ENCODE results near the gene TAX1BP3. TPM values are rescaled to one million over a fixed set of nuclear protein-coding genes. Genes with fewer than 3 reads are reported as not detected.

TAX1BP3 gene
- total and polyA plus RNA-seq, 2 experiments from 2014 or later, result 98.7 to 134 TPM

- peaks cover 5% of the 10 kb centered on the region for H4K20me1 ChIP-seq (replicated peaks; ENCODE audit: insufficient read depth)
- Mint-ChIP-seq H3K27me3 (ENCODE audit: insufficient read depth, low read depth, poor library complexity) (no peaks in the 10 kb centered on the region), H3K4me3 (no peak overlapping the region), H3K27ac (no peak overlapping the region), H3K9me3 (no peaks in the 10 kb centered on the region), H3K4me1 (no peaks in the 10 kb centered on the region), H3K36me3 (ENCODE audit: low read depth) (peaks cover 73% of the 10 kb centered on the region)
- H3K4me2 ChIP-seq, result no peak overlapping the region
- DNase-seq (ENCODE audit: low spot score) (no peak), ATAC-seq (no peak)
- no peaks in the 10 kb centered on the region for H3K9me2 ChIP-seq (ENCODE audit: insufficient read depth)
- no peak for TF ChIP-seq STAT1 (IDR thresholded peaks at IDR 0.05; ENCODE audit: unreplicated experiment)
- no peak for TF ChIP-seq JUNB (IDR thresholded peaks at IDR 0.05; ENCODE audit: unreplicated experiment)
- no peak for TF ChIP-seq CTCF (conservative IDR thresholded peaks at IDR 0.05; ENCODE audit: low read depth in 2 of 2)
- TF ChIP-seq, protein P1, sequence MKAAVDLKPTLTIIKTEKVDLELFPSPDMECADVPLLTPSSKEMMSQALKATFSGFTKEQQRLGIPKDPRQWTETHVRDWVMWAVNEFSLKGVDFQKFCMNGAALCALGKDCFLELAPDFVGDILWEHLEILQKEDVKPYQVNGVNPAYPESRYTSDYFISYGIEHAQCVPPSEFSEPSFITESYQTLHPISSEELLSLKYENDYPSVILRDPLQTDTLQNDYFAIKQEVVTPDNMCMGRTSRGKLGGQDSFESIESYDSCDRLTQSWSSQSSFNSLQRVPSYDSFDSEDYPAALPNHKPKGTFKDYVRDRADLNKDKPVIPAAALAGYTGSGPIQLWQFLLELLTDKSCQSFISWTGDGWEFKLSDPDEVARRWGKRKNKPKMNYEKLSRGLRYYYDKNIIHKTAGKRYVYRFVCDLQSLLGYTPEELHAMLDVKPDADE (IDR thresholded peaks at IDR 0.05), result no peak
- TF ChIP-seq ZNF331 (CRISPR knock-in tag; IDR thresholded peaks at IDR 0.05; ENCODE audit: low read depth), result no peak
- TF ChIP-seq CREB1 (CRISPR knock-in tag; IDR thresholded peaks at IDR 0.05; ENCODE audit: low read depth), result no peak
- TF ChIP-seq, protein P2, sequence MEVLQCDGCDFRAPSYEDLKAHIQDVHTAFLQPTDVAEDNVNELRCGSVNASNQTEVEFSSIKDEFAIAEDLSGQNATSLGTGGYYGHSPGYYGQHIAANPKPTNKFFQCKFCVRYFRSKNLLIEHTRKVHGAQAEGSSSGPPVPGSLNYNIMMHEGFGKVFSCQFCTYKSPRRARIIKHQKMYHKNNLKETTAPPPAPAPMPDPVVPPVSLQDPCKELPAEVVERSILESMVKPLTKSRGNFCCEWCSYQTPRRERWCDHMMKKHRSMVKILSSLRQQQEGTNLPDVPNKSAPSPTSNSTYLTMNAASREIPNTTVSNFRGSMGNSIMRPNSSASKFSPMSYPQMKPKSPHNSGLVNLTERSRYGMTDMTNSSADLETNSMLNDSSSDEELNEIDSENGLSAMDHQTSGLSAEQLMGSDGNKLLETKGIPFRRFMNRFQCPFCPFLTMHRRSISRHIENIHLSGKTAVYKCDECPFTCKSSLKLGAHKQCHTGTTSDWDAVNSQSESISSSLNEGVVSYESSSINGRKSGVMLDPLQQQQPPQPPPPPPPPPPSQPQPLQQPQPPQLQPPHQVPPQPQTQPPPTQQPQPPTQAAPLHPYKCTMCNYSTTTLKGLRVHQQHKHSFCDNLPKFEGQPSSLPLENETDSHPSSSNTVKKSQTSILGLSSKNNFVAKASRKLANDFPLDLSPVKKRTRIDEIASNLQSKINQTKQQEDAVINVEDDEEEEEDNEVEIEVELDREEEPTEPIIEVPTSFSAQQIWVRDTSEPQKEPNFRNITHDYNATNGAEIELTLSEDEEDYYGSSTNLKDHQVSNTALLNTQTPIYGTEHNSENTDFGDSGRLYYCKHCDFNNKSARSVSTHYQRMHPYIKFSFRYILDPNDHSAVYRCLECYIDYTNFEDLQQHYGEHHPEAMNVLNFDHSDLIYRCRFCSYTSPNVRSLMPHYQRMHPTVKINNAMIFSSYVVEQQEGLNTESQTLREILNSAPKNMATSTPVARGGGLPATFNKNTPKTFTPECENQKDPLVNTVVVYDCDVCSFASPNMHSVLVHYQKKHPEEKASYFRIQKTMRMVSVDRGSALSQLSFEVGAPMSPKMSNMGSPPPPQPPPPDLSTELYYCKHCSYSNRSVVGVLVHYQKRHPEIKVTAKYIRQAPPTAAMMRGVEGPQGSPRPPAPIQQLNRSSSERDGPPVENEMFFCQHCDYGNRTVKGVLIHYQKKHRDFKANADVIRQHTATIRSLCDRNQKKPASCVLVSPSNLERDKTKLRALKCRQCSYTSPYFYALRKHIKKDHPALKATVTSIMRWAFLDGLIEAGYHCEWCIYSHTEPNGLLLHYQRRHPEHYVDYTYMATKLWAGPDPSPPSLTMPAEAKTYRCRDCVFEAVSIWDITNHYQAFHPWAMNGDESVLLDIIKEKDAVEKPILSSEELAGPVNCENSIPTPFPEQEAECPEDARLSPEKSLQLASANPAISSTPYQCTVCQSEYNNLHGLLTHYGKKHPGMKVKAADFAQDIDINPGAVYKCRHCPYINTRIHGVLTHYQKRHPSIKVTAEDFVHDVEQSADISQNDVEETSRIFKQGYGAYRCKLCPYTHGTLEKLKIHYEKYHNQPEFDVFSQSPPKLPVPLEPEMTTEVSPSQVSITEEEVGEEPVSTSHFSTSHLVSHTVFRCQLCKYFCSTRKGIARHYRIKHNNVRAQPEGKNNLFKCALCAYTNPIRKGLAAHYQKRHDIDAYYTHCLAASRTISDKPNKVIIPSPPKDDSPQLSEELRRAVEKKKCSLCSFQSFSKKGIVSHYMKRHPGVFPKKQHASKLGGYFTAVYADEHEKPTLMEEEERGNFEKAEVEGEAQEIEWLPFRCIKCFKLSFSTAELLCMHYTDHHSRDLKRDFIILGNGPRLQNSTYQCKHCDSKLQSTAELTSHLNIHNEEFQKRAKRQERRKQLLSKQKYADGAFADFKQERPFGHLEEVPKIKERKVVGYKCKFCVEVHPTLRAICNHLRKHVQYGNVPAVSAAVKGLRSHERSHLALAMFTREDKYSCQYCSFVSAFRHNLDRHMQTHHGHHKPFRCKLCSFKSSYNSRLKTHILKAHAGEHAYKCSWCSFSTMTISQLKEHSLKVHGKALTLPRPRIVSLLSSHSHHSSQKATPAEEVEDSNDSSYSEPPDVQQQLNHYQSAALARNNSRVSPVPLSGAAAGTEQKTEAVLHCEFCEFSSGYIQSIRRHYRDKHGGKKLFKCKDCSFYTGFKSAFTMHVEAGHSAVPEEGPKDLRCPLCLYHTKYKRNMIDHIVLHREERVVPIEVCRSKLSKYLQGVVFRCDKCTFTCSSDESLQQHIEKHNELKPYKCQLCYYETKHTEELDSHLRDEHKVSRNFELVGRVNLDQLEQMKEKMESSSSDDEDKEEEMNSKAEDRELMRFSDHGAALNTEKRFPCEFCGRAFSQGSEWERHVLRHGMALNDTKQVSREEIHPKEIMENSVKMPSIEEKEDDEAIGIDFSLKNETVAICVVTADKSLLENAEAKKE (CRISPR knock-in tag; IDR thresholded peaks at IDR 0.05), result no peak
- TF ChIP-seq POLR2AphosphoS5 (IDR thresholded peaks at IDR 0.05; ENCODE audit: low read depth), result no peak
- TF ChIP-seq ZNF114 (CRISPR knock-in tag; IDR thresholded peaks at IDR 0.05), result no peak
- no peak for TF ChIP-seq EZH2phosphoT487 (IDR thresholded peaks at IDR 0.05; ENCODE audit: unreplicated experiment)
- TF ChIP-seq NANOG (IDR thresholded peaks at IDR 0.05; ENCODE audit: borderline replicate concordance), result no peak
- TF ChIP-seq REST (IDR thresholded peaks at IDR 0.05; ENCODE audit: unreplicated experiment), result no peak
- TF ChIP-seq EZH2 (IDR thresholded peaks at IDR 0.05; ENCODE audit: low read depth, unreplicated experiment), result no peak
- no peaks in the 10 kb centered on the region for H3F3A ChIP-seq (replicated peaks; ENCODE audit: low read depth)
- H3K4me1 ChIP-seq (ENCODE audit: insufficient read depth), result no peaks in the 10 kb centered on the region
- no peak overlapping the region for H3K4me3 ChIP-seq
- 0 out of 2 replicates have a peak, but pooled peaks cover 23% of the 10 kb centered on the region for H3K36me3 ChIP-seq (ENCODE audit: insufficient read depth)
- H3K27ac ChIP-seq (ENCODE audit: low read depth), result no peak overlapping the region
- no peaks in the 10 kb centered on the region for H3K27me3 ChIP-seq (ENCODE audit: insufficient read depth)
- 0 out of 2 replicates have a peak, but pooled peaks cover 6% of the 10 kb centered on the region for H3K79me2 ChIP-seq (replicated peaks; ENCODE audit: insufficient read depth)
- H2AFZ ChIP-seq, result no peak overlapping the region
Observed at GRCh38 chr17:3622977-3623594, 45.3 kb downstream of the TAX1BP3 start.

Data from GM23338 (cell line).